SK-N-SH (cell line): ENCODE measurements around the gene ADAMTSL1. TPM values are rescaled to one million over a fixed set of nuclear protein-coding genes. Genes with fewer than 3 reads are reported as not detected.

ENCODE experiments used
- CTCF ChIA-PET: fragments of 300-600, 350-600 bp; formaldehyde crosslinking; extraction: SDS; loops from one replicate; lab custom pipeline; 2021; lab: Yijun Ruan, JAX
- POLR2A ChIA-PET: fragments of 350-600 bp; sonication (Branson Sonifier 250); formaldehyde crosslinking; extraction: SDS; loops from one replicate; lab custom pipeline; 2020; ENCODE audit warnings: antibody characterized with exemption, inconsistent platforms; lab: Yijun Ruan, JAX
- DNase-seq: peaks from one replicate; pipeline ENCODE4 v3.0.0; 2012
- H2AFZ ChIP-seq: fragments of 200-600 bp; sonication (generic); 2 replicates; pipeline ENCODE4 v1.8.1; 2016; ENCODE audit warnings: antibody characterized with exemption, mild to moderate bottlenecking, low read depth
- H3F3A ChIP-seq: fragments of 200-600 bp; sonication (generic); replicated peaks from 2 replicates; pipeline ENCODE3; 2016; ENCODE audit warnings: antibody characterized with exemption, mild to moderate bottlenecking; ENCODE audit not compliant: insufficient read depth
- H3K27ac ChIP-seq, 2 experiments: fragments of 200-500 bp in 1 of 2; fragments of 200-600 bp in 1 of 2; sonication (Bioruptor generic) in 1 of 2; sonication (generic), shearing (Covaris generic) in 1 of 2; 2 replicates each; pipeline versions ENCODE4 v1.5.1 to v1.6.1; 2014 to 2016; ENCODE audit warnings: low read depth in 2 of 2, inconsistent platforms in 1 of 2, low read length in 1 of 2, mild to moderate bottlenecking in 1 of 2, mixed read lengths in 1 of 2
- H3K27me3 ChIP-seq: fragments of 200-600 bp; sonication (generic), shearing (Covaris generic); 2 replicates; pipeline ENCODE4 v1.6.1; 2016; ENCODE audit warnings: mixed run types; ENCODE audit not compliant: insufficient read depth
- H3K36me3 ChIP-seq, 2 experiments: fragments of 200-500 bp in 1 of 2; fragments of 200-600 bp in 1 of 2; sonication (Bioruptor generic) in 1 of 2; sonication (generic) in 1 of 2; replicated peaks in 1 of 2; 2 replicates each; pipeline versions ENCODE3 to v1.5.1; 2014 to 2016; ENCODE audit warnings: low read length in 1 of 2, mild to moderate bottlenecking in 1 of 2; ENCODE audit not compliant: insufficient read depth in 2 of 2, control insufficient read depth in 1 of 2
- H3K4me1 ChIP-seq, 2 experiments: fragments of 200-500 bp in 1 of 2; fragments of 200-600 bp in 1 of 2; sonication (Bioruptor generic) in 1 of 2; sonication (generic), shearing (Covaris generic) in 1 of 2; 2 replicates each; pipeline versions ENCODE4 v1.5.1 to v1.6.1; 2014 to 2016; ENCODE audit warnings: low read depth in 1 of 2, low read length in 1 of 2, mixed run types in 1 of 2; ENCODE audit not compliant: insufficient read depth in 2 of 2, control insufficient read depth in 1 of 2
- H3K4me2 ChIP-seq: fragments of 200-600 bp; sonication (generic), shearing (Covaris generic); 2 replicates; pipeline ENCODE4 v1.6.1; 2017; ENCODE audit warnings: mixed run types
- H3K4me3 ChIP-seq, 2 experiments: fragments of 200-500 bp in 1 of 2; fragments of 200-600 bp in 1 of 2; sonication (Bioruptor generic) in 1 of 2; sonication (generic), shearing (Covaris generic) in 1 of 2; 2 replicates each; pipeline versions ENCODE4 v1.5.1 to v1.8.1; 2014 to 2016; ENCODE audit warnings: low read depth in 2 of 2, inconsistent platforms in 1 of 2, low read length in 1 of 2, mild to moderate bottlenecking in 1 of 2, mixed read lengths in 1 of 2, moderate library complexity in 1 of 2
- H3K79me2 ChIP-seq: fragments of 200-600 bp; sonication (generic); 2 replicates; pipeline ENCODE4 v1.8.1; 2017; ENCODE audit warnings: mild to moderate bottlenecking; ENCODE audit not compliant: insufficient read depth
- H3K9ac ChIP-seq: fragments of 200-600 bp; sonication (generic); 2 replicates; pipeline ENCODE4 v1.6.1; 2017; ENCODE audit warnings: mixed run types
- H3K9me2 ChIP-seq: fragments of 200-600 bp; sonication (generic); 2 replicates; pipeline ENCODE4 v1.6.1; 2017; ENCODE audit warnings: mixed run types
- H3K9me3 ChIP-seq: fragments of 200-600 bp; sonication (generic); 2 replicates; pipeline ENCODE4 v1.6.1; 2017; ENCODE audit warnings: mixed run types, mild to moderate bottlenecking, moderate library complexity
- H4K20me1 ChIP-seq: fragments of 200-600 bp; sonication (generic); 2 replicates; pipeline ENCODE4 v1.6.1; 2017; ENCODE audit warnings: mild to moderate bottlenecking, mixed run types; ENCODE audit not compliant: insufficient read depth
- ELF1 ChIP-seq: IDR thresholded peaks from 2 replicates; pipeline ENCODE4 v1.4.0; 2012
- EP300 ChIP-seq, 2 experiments: IDR thresholded peaks; 2 replicates each; pipeline versions ENCODE4 v1.4.0 to v1.6.1; 2012; ENCODE audit warnings: borderline replicate concordance in 1 of 2, low read depth in 1 of 2, low read length in 1 of 2
- FOSL2 ChIP-seq: IDR thresholded peaks from 2 replicates; pipeline ENCODE4 v1.4.0; 2012; ENCODE audit warnings: low read depth, mild to moderate bottlenecking, moderate library complexity, borderline replicate concordance
- FOXM1 ChIP-seq: IDR thresholded peaks from 2 replicates; pipeline ENCODE4 v1.4.0; 2012; ENCODE audit warnings: low read depth, mild to moderate bottlenecking
- GABPA ChIP-seq: IDR thresholded peaks from 2 replicates; pipeline ENCODE4 v1.4.0; 2012; ENCODE audit warnings: low read depth, mild to moderate bottlenecking
- GATA2 ChIP-seq: sonication (generic); formaldehyde crosslinking; IDR thresholded peaks from 2 replicates; pipeline ENCODE4 v1.5.0; 2020; ENCODE audit warnings: mild to moderate bottlenecking, missing genetic modification reagents
- IRF3 ChIP-seq: fragments of 150-350 bp; IDR thresholded peaks from 2 replicates; pipeline ENCODE4 v1.6.1; 2016; ENCODE audit warnings: mild to moderate bottlenecking, low read depth, low read length
- JUND ChIP-seq: IDR thresholded peaks from 2 replicates; pipeline ENCODE4 v1.4.0; 2012
- MEF2A ChIP-seq: IDR thresholded peaks from 2 replicates; pipeline ENCODE4 v1.4.0; 2012; ENCODE audit warnings: low read depth, borderline replicate concordance
- NRF1 ChIP-seq: IDR thresholded peaks from 2 replicates; pipeline ENCODE4 v1.6.1; 2012; ENCODE audit warnings: low read depth, mild to moderate bottlenecking, low read length
- RCOR1 ChIP-seq: fragments of 150-350 bp; IDR thresholded peaks from 2 replicates; pipeline ENCODE4 v1.6.1; 2017; ENCODE audit warnings: antibody characterized with exemption, low read length
- REST ChIP-seq: IDR thresholded peaks from 2 replicates; pipeline ENCODE4 v1.6.1; 2012; ENCODE audit warnings: mild to moderate bottlenecking, low read depth, low read length, moderate library complexity
- SIN3A ChIP-seq: IDR thresholded peaks from 2 replicates; pipeline ENCODE4 v1.6.1; 2012; ENCODE audit warnings: low read depth, mild to moderate bottlenecking, low read length, moderate library complexity, borderline replicate concordance
- TEAD4 ChIP-seq: IDR thresholded peaks from 2 replicates; pipeline ENCODE4 v1.4.0; 2012; ENCODE audit warnings: mild to moderate bottlenecking, borderline replicate concordance; ENCODE audit not compliant: insufficient read depth
- USF1 ChIP-seq: IDR thresholded peaks from 2 replicates; pipeline ENCODE4 v1.4.0; 2012; ENCODE audit warnings: low read depth, borderline replicate concordance
- USF2 ChIP-seq: fragments of 150-350 bp; IDR thresholded peaks from 2 replicates; pipeline ENCODE4 v1.6.1; 2017; ENCODE audit warnings: antibody characterized with exemption, low read length, low read depth, borderline replicate concordance
- YY1 ChIP-seq: IDR thresholded peaks from 2 replicates; pipeline ENCODE4 v1.4.0; 2012; ENCODE audit warnings: low read depth, mild to moderate bottlenecking
- ZBTB33 ChIP-seq: IDR thresholded peaks from 2 replicates; pipeline ENCODE4 v1.4.0; 2012; ENCODE audit warnings: low read depth, borderline replicate concordance
- WGBS: methylation state at CpG from one replicate; pipeline ENCODE4 v1.1.6; 2017; ENCODE audit warnings: low lambda C conversion rate; 5-methylcytosine and 5-hydroxymethylcytosine counted together
- polyA plus RNA-seq, 3 experiments: library from polyadenylated mRNA; depleted of rRNA; stranded (reverse); fragments of >200 nt; gene quantifications; 2 replicates each; pipeline ENCODE4 v1.2.3, GENCODE V29; 2012

ADAMTSL1 gene
- polyA plus RNA-seq, 1 of the 3 experiments (the other 2 are of a cell fraction): 114 TPM

GRCh38 chr9:18851069-18851795 lies 377.3 kb downstream of the ADAMTSL1 start:
- no peak for DNase-seq
- Histone ChIP-seq H3K4me3 (no peak overlapping the region), H4K20me1 (no peaks in the 10 kb centered on the region), H3K9me3 (no peaks in the 10 kb centered on the region), H3K9ac (no peak overlapping the region), H3F3A (peaks cover 4% of the 10 kb centered on the region), H2AFZ (no peak overlapping the region), H3K79me2 (peaks cover 6% of the 10 kb centered on the region; the same call in 1 of the 2 replicates), H3K9me2 (no peaks in the 10 kb centered on the region), H3K4me2 (no peak overlapping the region), H3K4me1 (peaks cover 0 to 33% of the 10 kb centered on the region in 2 experiments; a peak in 2 of 4 replicates), H3K27ac (no peak overlapping the region), H3K36me3 (peaks cover 0 to 49% of the 10 kb centered on the region in 2 experiments), H3K27me3 (no peaks in the 10 kb centered on the region)
- CTCF ChIA-PET: no interaction called here
- TF ChIP-seq USF1: no peak
- no peak for TF ChIP-seq ELF1
- POLR2A ChIA-PET: no interaction called here
- 76% methylated on average over 5 of the region's 5 CpGs for WGBS

GRCh38 chr9:18855656-18856055 lies 381.7 kb downstream of the ADAMTSL1 start:
- Histone ChIP-seq H3K4me1 (peaks cover 0 to 3% of the 10 kb centered on the region in 2 experiments; a peak in 1 of 4 replicates), H3K9me2 (no peaks in the 10 kb centered on the region), H2AFZ (no peak overlapping the region), H3K4me3 (no peak overlapping the region), H3K36me3 (peaks cover 0 to 49% of the 10 kb centered on the region in 2 experiments), H3K79me2 (peaks cover 6% of the 10 kb centered on the region; the same call in 1 of the 2 replicates), H3K27me3 (no peaks in the 10 kb centered on the region), H3K27ac (no peak overlapping the region), H4K20me1 (no peaks in the 10 kb centered on the region), H3K9me3 (no peaks in the 10 kb centered on the region), H3K9ac (no peak overlapping the region), H3F3A (peaks cover 4% of the 10 kb centered on the region), H3K4me2 (no peak overlapping the region)
- TF ChIP-seq NRF1: no peak
- no peak for TF ChIP-seq IRF3
- no peak for TF ChIP-seq GABPA
- no peak for TF ChIP-seq EP300 (IDR thresholded peaks at IDR 0.05; ENCODE audit: borderline replicate concordance in 1 of 2, low read depth in 1 of 2, low read length in 1 of 2)
- TF ChIP-seq FOXM1: no peak
- TF ChIP-seq RCOR1: no peak
- TF ChIP-seq MEF2A: no peak
- TF ChIP-seq TEAD4: no peak
- TF ChIP-seq USF2: no peak
- TF ChIP-seq ZBTB33: no peak
- no peak for TF ChIP-seq GATA2 (CRISPR knock-in tag)
- TF ChIP-seq FOSL2: no peak
- TF ChIP-seq YY1: no peak
- no peak for TF ChIP-seq SIN3A
- TF ChIP-seq REST: no peak
- TF ChIP-seq JUND: no peak
- DNase-seq: no peak
- POLR2A ChIA-PET: no interaction called here
- WGBS: 61% methylated on average over 2 of the region's 2 CpGs
- CTCF ChIA-PET: interaction anchor here (0.6 kb wide), 1 partner anchor 108 kb away, joined by 3 read pairs; no protein-coding TSS in a partner anchor
